HG03575 (cell line): Measurements from ENCODE around the gene LIM2.

Experiments
- ATAC-seq: cut with Tn5 transposase; IDR thresholded peaks from one replicate; pipeline ENCODE4 v1.9.1; 2021; ENCODE audit not compliant: unreplicated experiment, insufficient number of reproducible peaks, low FRiP score; ENCODE audit errors: extremely low read depth

LIM2 gene

GRCh38 chr19:51345076-51345620 is 42.6 kb downstream of the LIM2 start:
- no peak for ATAC-seq

GRCh38 chr19:51342631-51343569 is 44.9 kb downstream of the LIM2 start:
- ATAC-seq = no peak

- no peak for ATAC-seq
Measured at GRCh38 chr19:51341976-51342580, 45.7 kb downstream of the LIM2 start, which contains the start of gene VSIG10L. TSS of gene VSIG10L (minus strand) at chr19:51342139. CDS start at chr19:51342124, 15 bp downstream.

GRCh38 chr19:51341066-51341465 is 46.7 kb downstream of the LIM2 start:
- no peak for ATAC-seq

GRCh38 chr19:51339687-51340656 is 47.8 kb downstream of the LIM2 start:
- no peak for ATAC-seq

- no peak for ATAC-seq
Measured at GRCh38 chr19:51339313-51339686, 48.5 kb downstream of the LIM2 start.

GRCh38 chr19:51338563-51339312 is 49.0 kb downstream of the LIM2 start:
- no peak for ATAC-seq

GRCh38 chr19:51337861-51338562 is 49.8 kb downstream of the LIM2 start:
- no peak for ATAC-seq

GRCh38 chr19:51337141-51337860 is 50.5 kb downstream of the LIM2 start:
- ATAC-seq = no peak

GRCh38 chr19:51333836-51334460 is 53.8 kb downstream of the LIM2 start:
- ATAC-seq = no peak

- no peak for ATAC-seq
Measured at GRCh38 chr19:51331716-51332115, 56.1 kb downstream of the LIM2 start.

- no peak for ATAC-seq
Measured at GRCh38 chr19:51331193-51331592, 56.6 kb downstream of the LIM2 start.

- ATAC-seq = no peak
Measured at GRCh38 chr19:51330366-51330765, 57.4 kb downstream of the LIM2 start.
